Body of pancreas (tissue), 4 donors: ENCODE data around the gene SLC9A3.

Experiments
- POLR2A ChIP-seq, 3 donors: fragments of 450-650 bp; IDR thresholded peaks; one replicate each; pipeline ENCODE4 v1.6.1; 2016; ENCODE audit warnings: antibody characterized with exemption in 3 of 3, mild to moderate bottlenecking in 2 of 3
- TF ChIP-seq, protein P1 (sequence below), 7 experiments: fragments of 450-650 bp in 4 of 7; fragments of 200-600 bp in 3 of 7; sonication (generic) in 3 of 7; IDR thresholded peaks; one replicate each; pipeline ENCODE4 v1.5.1; 2016 to 2019; ENCODE audit warnings: antibody characterized with exemption in 7 of 7

DNA sequence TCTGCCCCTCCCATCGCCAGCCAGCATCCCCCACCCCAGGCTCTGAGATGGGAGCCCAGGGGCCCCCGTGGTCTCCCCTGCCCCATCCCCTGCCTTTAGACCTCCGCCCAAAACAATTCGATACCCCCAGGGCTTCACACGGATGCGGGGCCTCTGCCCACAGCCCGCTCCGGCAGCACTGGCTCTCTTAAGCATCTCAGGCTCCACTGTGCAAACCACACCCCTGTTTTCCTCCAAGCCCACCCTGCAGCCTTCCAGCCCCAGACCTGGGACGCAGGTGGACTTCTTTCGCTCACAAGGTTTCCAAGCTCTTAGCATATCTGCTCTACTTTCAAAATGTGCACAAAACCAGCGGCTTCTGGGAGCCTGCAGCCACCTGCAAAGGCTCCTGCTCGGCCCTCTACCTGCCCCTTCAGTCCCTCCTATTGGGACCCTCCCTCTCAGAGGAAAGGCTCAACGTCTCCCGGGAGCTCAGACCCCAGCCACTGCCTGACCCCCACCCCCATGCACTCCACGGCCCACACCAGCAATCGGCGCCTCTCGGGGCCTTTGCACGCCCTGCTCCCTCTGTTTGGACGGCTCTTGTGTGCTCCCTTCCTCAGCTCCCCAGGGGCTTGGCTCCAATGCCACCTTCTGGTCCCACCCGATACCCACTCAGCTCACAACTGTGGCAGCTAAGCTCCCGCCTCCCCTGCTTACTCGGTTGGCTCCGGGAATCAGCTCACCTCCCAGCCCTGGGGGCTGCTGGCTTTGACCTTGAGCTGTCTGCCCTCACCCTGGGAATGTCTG is 918 bp upstream of the SLC9A3 start:
- TF ChIP-seq, protein P1, sequence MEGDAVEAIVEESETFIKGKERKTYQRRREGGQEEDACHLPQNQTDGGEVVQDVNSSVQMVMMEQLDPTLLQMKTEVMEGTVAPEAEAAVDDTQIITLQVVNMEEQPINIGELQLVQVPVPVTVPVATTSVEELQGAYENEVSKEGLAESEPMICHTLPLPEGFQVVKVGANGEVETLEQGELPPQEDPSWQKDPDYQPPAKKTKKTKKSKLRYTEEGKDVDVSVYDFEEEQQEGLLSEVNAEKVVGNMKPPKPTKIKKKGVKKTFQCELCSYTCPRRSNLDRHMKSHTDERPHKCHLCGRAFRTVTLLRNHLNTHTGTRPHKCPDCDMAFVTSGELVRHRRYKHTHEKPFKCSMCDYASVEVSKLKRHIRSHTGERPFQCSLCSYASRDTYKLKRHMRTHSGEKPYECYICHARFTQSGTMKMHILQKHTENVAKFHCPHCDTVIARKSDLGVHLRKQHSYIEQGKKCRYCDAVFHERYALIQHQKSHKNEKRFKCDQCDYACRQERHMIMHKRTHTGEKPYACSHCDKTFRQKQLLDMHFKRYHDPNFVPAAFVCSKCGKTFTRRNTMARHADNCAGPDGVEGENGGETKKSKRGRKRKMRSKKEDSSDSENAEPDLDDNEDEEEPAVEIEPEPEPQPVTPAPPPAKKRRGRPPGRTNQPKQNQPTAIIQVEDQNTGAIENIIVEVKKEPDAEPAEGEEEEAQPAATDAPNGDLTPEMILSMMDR (IDR thresholded peaks at IDR 0.05): no peak
- no peak for TF ChIP-seq POLR2A (IDR thresholded peaks at IDR 0.05)
